Panc1 (cell line): ENCODE results near the gene POLR2M.

ENCODE experiments used
- POLR2AphosphoS5 ChIP-seq: IDR thresholded peaks from 2 replicates; pipeline ENCODE4 v1.6.1; 2012; ENCODE audit warnings: mild to moderate bottlenecking, low read depth, low read length, moderate library complexity
- REST ChIP-seq, 2 experiments: IDR thresholded peaks; 2 replicates each; pipeline ENCODE4 v1.6.1; 2011 to 2012; ENCODE audit warnings: low read depth in 2 of 2, control low read depth in 1 of 2, low read length in 1 of 2, mild to moderate bottlenecking in 1 of 2, moderate library complexity in 1 of 2; ENCODE audit not compliant: insufficient read depth in 1 of 2
- SIN3A ChIP-seq: IDR thresholded peaks from 2 replicates; pipeline ENCODE4 v1.6.1; 2012; ENCODE audit warnings: low read depth, mild to moderate bottlenecking, low read length, moderate library complexity, borderline replicate concordance; ENCODE audit not compliant: insufficient read depth
- TCF7L2 ChIP-seq: IDR thresholded peaks from 2 replicates; pipeline ENCODE4 v1.6.1; 2011; ENCODE audit warnings: mild to moderate bottlenecking, low read depth, low read length, inconsistent platforms
- TF ChIP-seq, protein P1 (sequence below): fragments of 450-650 bp; IDR thresholded peaks from 2 replicates; pipeline ENCODE4 v1.5.1; 2017; ENCODE audit warnings: mild to moderate bottlenecking

GRCh38 chr15:57694279-57694678 is 12.2 kb upstream of the POLR2M start:
- TF ChIP-seq, protein P1, sequence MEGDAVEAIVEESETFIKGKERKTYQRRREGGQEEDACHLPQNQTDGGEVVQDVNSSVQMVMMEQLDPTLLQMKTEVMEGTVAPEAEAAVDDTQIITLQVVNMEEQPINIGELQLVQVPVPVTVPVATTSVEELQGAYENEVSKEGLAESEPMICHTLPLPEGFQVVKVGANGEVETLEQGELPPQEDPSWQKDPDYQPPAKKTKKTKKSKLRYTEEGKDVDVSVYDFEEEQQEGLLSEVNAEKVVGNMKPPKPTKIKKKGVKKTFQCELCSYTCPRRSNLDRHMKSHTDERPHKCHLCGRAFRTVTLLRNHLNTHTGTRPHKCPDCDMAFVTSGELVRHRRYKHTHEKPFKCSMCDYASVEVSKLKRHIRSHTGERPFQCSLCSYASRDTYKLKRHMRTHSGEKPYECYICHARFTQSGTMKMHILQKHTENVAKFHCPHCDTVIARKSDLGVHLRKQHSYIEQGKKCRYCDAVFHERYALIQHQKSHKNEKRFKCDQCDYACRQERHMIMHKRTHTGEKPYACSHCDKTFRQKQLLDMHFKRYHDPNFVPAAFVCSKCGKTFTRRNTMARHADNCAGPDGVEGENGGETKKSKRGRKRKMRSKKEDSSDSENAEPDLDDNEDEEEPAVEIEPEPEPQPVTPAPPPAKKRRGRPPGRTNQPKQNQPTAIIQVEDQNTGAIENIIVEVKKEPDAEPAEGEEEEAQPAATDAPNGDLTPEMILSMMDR = no peak
- no peak for TF ChIP-seq SIN3A
- no peak for TF ChIP-seq POLR2AphosphoS5
- no peak for TF ChIP-seq REST (IDR thresholded peaks at IDR 0.05; ENCODE audit: insufficient read depth in 1 of 2, low read depth in 2 of 2, low read length in 1 of 2)
- TF ChIP-seq TCF7L2 = no peak
